HEK293 (cell line): ENCODE results near the gene NOS1AP.

Experiments used
- CTCF ChIA-PET: fragments of 350-600 bp; formaldehyde crosslinking; extraction: SDS; loops from one replicate; lab custom pipeline; 2021; ENCODE audit warnings: antibody characterized with exemption; lab: Yijun Ruan, JAX
- POLR2A ChIA-PET: fragments of 300-600 bp; formaldehyde crosslinking; extraction: SDS; loops from one replicate; lab custom pipeline; 2020; ENCODE audit warnings: antibody characterized with exemption, inconsistent platforms; lab: Yijun Ruan, JAX
- H3K27ac ChIP-seq: fragments of 200-500 bp; sonication (Bioruptor generic); 2 replicates; pipeline ENCODE4 v1.5.1; 2014; ENCODE audit warnings: low read depth, low read length, control low read depth, inconsistent platforms; ENCODE audit errors: extremely low read depth
- H3K36me3 ChIP-seq, 2 experiments: fragments of 200-500 bp in 1 of 2; sonication (Bioruptor generic) in 1 of 2; 1 replicate in 1 of 2; 2 replicates in 1 of 2; pipeline ENCODE4 v1.5.1; 2014 to 2017; ENCODE audit warnings: inconsistent platforms in 2 of 2, low read length in 2 of 2; ENCODE audit not compliant: control insufficient read depth in 2 of 2, insufficient read depth in 1 of 2
- H3K4me1 ChIP-seq: fragments of 200-500 bp; sonication (Bioruptor generic); 2 replicates; pipeline ENCODE4 v1.5.1; 2014; ENCODE audit warnings: mild to moderate bottlenecking, low read length, inconsistent platforms; ENCODE audit not compliant: control insufficient read depth, insufficient read depth
- H3K4me3 ChIP-seq: 2 replicates; pipeline ENCODE4 v1.5.1; 2011; ENCODE audit warnings: low read depth, mild to moderate bottlenecking, control low read depth, low read length, moderate library complexity
- H3K9me3 ChIP-seq: fragments of 200-500 bp; sonication (Bioruptor generic); 2 replicates; pipeline ENCODE4 v1.5.1; 2014; ENCODE audit warnings: low read depth, low read length, inconsistent platforms; ENCODE audit not compliant: control insufficient read depth, insufficient read depth
- EGR2 ChIP-seq: fragments of 450-650 bp; formaldehyde crosslinking; IDR thresholded peaks from 2 replicates; pipeline ENCODE4 v1.5.1; 2016; ENCODE audit warnings: low read depth, missing biosample characterization, missing genetic modification characterization
- HOXD13 ChIP-seq: sonication (generic); formaldehyde crosslinking; IDR thresholded peaks from 2 replicates; pipeline ENCODE4 v1.8.0; 2022; ENCODE audit warnings: missing genetic modification reagents, borderline replicate concordance
- PATZ1 ChIP-seq: fragments of 450-650 bp; formaldehyde crosslinking; IDR thresholded peaks from 2 replicates; pipeline ENCODE4 v1.5.1; 2016; ENCODE audit warnings: missing biosample characterization, missing genetic modification characterization
- REST ChIP-seq: fragments of 450-650 bp; formaldehyde crosslinking; IDR thresholded peaks from 2 replicates; pipeline ENCODE4 v1.5.1; 2016; ENCODE audit warnings: missing biosample characterization, missing genetic modification characterization
- SCRT2 ChIP-seq: fragments of 450-650 bp; formaldehyde crosslinking; IDR thresholded peaks from 2 replicates; pipeline ENCODE4 v1.5.1; 2016; ENCODE audit warnings: missing biosample characterization, missing genetic modification characterization
- ZFHX2 ChIP-seq: fragments of 450-650 bp; formaldehyde crosslinking; conservative IDR thresholded peaks from 2 replicates; pipeline ENCODE4 v1.5.1; 2016; ENCODE audit warnings: missing biosample characterization, missing genetic modification characterization
- ZIC2 ChIP-seq: fragments of 450-650 bp; formaldehyde crosslinking; IDR thresholded peaks from 2 replicates; pipeline ENCODE4 v1.5.1; 2016; ENCODE audit warnings: missing biosample characterization, missing genetic modification characterization
- ZNF302 ChIP-seq: fragments of 450-650 bp; formaldehyde crosslinking; IDR thresholded peaks from 2 replicates; pipeline ENCODE4 v1.5.1; 2016; ENCODE audit warnings: missing biosample characterization, missing genetic modification characterization, low read depth
- ZNF354C ChIP-seq: fragments of 450-650 bp; formaldehyde crosslinking; IDR thresholded peaks from 2 replicates; pipeline ENCODE4 v1.5.1; 2016; ENCODE audit warnings: missing biosample characterization, missing genetic modification characterization, low read depth, borderline replicate concordance
- ZNF394 ChIP-seq: fragments of 450-650 bp; formaldehyde crosslinking; IDR thresholded peaks from 2 replicates; pipeline ENCODE4 v1.5.1; 2016; ENCODE audit warnings: missing biosample characterization, missing genetic modification characterization, mild to moderate bottlenecking, moderate library complexity, borderline replicate concordance
- ZNF48 ChIP-seq: fragments of 450-650 bp; formaldehyde crosslinking; IDR thresholded peaks from 2 replicates; pipeline ENCODE4 v1.5.1; 2016; ENCODE audit warnings: missing biosample characterization, missing genetic modification characterization
- ZNF544 ChIP-seq: fragments of 450-650 bp; formaldehyde crosslinking; IDR thresholded peaks from 2 replicates; pipeline ENCODE4 v1.5.0; 2017; ENCODE audit warnings: missing biosample characterization, missing genetic modification characterization
- ZNF677 ChIP-seq: fragments of 450-650 bp; IDR thresholded peaks from 2 replicates; pipeline ENCODE4 v1.5.0; 2018; ENCODE audit warnings: missing biosample characterization, mild to moderate bottlenecking, missing genetic modification characterization, moderate library complexity
- ZNF785 ChIP-seq: fragments of 450-650 bp; formaldehyde crosslinking; IDR thresholded peaks from 2 replicates; pipeline ENCODE4 v1.5.1; 2016; ENCODE audit warnings: missing biosample characterization, missing genetic modification characterization
- TF ChIP-seq, protein P1 (sequence below): fragments of 450-650 bp; IDR thresholded peaks from 2 replicates; pipeline ENCODE4 v1.5.1; 2018; ENCODE audit warnings: missing biosample characterization, mild to moderate bottlenecking, missing genetic modification characterization

Gene NOS1AP

DNA sequence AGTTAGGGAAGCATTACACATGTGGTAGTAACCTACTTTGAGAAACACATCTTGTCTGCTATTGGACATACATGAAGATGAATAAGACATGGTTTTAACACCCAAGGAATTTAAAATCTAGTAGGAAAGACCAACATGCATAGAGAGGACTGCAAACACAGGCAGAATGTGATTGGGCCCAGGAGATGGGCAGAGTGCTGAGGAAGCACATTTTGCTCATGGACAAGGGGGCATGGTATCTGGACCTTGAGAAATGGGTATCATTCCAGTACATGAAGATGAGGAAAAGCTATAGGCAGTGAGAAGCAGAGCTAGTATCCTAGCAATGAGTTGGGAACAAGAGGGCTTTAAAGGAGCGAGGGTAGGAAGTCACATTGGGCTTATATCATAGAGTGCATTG lies 164.4 kb downstream of the NOS1AP start:
- no peaks in the 10 kb centered on the region for H3K36me3 ChIP-seq
- CTCF ChIA-PET, result interaction anchor here (0.7 to 0.8 kb wide), 2 partner anchors 41 to 1044 kb away, joined by 3 read pairs; no protein-coding TSS in a partner anchor
- H3K27ac ChIP-seq, result no peak overlapping the region
- TF ChIP-seq ZNF677 (tag by site-specific recombination), result no peak
- TF ChIP-seq ZNF48 (tag by site-specific recombination), result no peak
- TF ChIP-seq ZNF785 (tag by site-specific recombination), result no peak
- no peak for TF ChIP-seq ZNF394 (tag by site-specific recombination)
- TF ChIP-seq ZNF302 (tag by site-specific recombination), result no peak
- H3K9me3 ChIP-seq, result no peaks in the 10 kb centered on the region
- no peak overlapping the region for H3K4me3 ChIP-seq
- POLR2A ChIA-PET, result no interaction called here
- H3K4me1 ChIP-seq, result no peaks in the 10 kb centered on the region; the same call in 1 of the 2 replicates

DNA sequence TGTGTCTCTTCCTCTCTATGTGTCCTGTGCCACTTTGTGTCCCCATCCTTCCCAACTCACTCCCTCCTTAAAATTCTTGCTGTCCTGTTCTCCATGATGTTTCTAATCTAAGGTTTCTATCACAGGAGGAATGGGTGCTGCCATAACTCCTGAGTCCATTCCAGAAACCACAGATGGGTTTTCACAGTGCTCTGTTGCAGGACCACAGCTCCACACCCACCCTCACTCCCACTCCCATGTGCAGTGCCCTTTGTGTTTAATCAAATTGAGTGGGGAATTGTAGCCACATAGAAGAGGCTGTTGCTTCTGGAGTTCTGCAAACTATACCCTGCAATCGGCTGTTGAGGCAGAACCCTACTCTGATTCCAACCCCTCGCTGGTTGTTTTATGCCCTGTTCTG lies 165.1 kb downstream of the NOS1AP start:
- Histone ChIP-seq H3K27ac (no peak overlapping the region), H3K9me3 (no peaks in the 10 kb centered on the region), H3K36me3 (no peaks in the 10 kb centered on the region), H3K4me1 (peaks cover 2% of the 10 kb centered on the region), H3K4me3 (no peak overlapping the region)
- POLR2A ChIA-PET, result no interaction called here
- TF ChIP-seq EGR2 (tag by site-specific recombination) (peak; percentile 57), ZNF354C (no peak), ZFHX2 (tag by site-specific recombination) (peak; percentile 79)
- CTCF ChIA-PET, result interaction anchor here (0.8 kb wide), 1 partner anchor 41 kb away, joined by 3 read pairs; no protein-coding TSS in a partner anchor

DNA sequence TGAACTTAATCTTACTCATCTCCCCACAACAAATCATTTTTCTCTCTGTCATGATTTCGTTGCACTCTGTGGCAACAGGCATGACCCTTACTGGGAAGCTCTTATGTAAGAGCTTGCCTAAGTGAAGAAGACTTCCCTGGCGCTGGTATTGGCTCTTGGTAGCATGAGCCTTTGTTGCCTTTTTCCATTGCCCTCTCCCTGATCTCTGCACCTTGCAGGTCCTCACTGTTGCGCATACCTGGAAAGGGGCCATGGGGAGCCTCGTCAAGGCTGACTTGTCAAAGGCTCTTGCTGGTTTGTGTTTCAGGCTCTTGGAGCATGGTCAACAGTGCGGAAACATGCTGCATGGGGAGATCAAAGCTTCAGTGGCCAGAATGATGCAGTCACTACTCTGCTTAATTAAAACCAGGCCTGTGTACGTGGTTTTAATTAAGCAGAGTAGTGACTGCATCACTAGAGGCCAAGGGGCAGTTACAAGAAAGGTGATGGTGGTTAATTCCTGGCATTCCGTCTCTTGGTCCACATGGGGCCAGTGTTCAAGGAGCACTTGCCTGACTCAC lies 165.8 kb downstream of the NOS1AP start:
- TF ChIP-seq PATZ1 (tag by site-specific recombination) (no peak), SCRT2 (tag by site-specific recombination) (0 out of 2 replicates have a peak, but pooled peaks have one; percentile 28), ZIC2 (tag by site-specific recombination) (peak; percentile 57)
- TF ChIP-seq, protein P1, sequence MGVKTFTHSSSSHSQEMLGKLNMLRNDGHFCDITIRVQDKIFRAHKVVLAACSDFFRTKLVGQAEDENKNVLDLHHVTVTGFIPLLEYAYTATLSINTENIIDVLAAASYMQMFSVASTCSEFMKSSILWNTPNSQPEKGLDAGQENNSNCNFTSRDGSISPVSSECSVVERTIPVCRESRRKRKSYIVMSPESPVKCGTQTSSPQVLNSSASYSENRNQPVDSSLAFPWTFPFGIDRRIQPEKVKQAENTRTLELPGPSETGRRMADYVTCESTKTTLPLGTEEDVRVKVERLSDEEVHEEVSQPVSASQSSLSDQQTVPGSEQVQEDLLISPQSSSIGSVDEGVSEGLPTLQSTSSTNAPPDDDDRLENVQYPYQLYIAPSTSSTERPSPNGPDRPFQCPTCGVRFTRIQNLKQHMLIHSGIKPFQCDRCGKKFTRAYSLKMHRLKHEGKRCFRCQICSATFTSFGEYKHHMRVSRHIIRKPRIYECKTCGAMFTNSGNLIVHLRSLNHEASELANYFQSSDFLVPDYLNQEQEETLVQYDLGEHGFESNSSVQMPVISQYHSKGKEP (tag by site-specific recombination), result peak; percentile 65; the same call in 1 of the 2 replicates
- POLR2A ChIA-PET, result no interaction called here
- H3K4me3 ChIP-seq, result no peak overlapping the region
- H3K4me1 ChIP-seq, result peaks cover 2% of the 10 kb centered on the region
- no peak overlapping the region for H3K27ac ChIP-seq
- no peaks in the 10 kb centered on the region for H3K9me3 ChIP-seq
- CTCF ChIA-PET, result interaction anchor here (0.5 kb wide), 1 partner anchor 33 kb away, joined by 5 read pairs; no protein-coding TSS in a partner anchor
- no peaks in the 10 kb centered on the region for H3K36me3 ChIP-seq

GRCh38 chr1:162236201-162236600 lies 166.7 kb downstream of the NOS1AP start:
- no peaks in the 10 kb centered on the region for H3K36me3 ChIP-seq
- no peak for TF ChIP-seq HOXD13 (CRISPR knock-in tag)
- no peak for TF ChIP-seq ZNF544
- 0 out of 2 replicates have a peak, but pooled peaks have one; percentile 49 for TF ChIP-seq REST (tag by site-specific recombination)
- TF ChIP-seq, all 188 proteins: peak for 1
- Histone ChIP-seq H3K4me3 (no peak overlapping the region), H3K4me1 (peaks cover 2% of the 10 kb centered on the region), H3K9me3 (no peaks in the 10 kb centered on the region), H3K27ac (no peak overlapping the region)
- CTCF ChIA-PET, result no interaction called here
- POLR2A ChIA-PET, result no interaction called here
